GM12874 (cell line): Measurements from ENCODE around the gene ISG20L2.

Experiments used
- TF ChIP-seq, protein P1 (sequence below): IDR thresholded peaks from 2 replicates; pipeline ENCODE4 v1.5.1; 2011; ENCODE audit warnings: low read depth, mild to moderate bottlenecking, control low read depth, low read length, moderate library complexity; ENCODE audit not compliant: insufficient read depth

The ISG20L2 gene

GRCh38 chr1:156712626-156713025 is 15.9 kb downstream of the ISG20L2 start:
- TF ChIP-seq, protein P1, sequence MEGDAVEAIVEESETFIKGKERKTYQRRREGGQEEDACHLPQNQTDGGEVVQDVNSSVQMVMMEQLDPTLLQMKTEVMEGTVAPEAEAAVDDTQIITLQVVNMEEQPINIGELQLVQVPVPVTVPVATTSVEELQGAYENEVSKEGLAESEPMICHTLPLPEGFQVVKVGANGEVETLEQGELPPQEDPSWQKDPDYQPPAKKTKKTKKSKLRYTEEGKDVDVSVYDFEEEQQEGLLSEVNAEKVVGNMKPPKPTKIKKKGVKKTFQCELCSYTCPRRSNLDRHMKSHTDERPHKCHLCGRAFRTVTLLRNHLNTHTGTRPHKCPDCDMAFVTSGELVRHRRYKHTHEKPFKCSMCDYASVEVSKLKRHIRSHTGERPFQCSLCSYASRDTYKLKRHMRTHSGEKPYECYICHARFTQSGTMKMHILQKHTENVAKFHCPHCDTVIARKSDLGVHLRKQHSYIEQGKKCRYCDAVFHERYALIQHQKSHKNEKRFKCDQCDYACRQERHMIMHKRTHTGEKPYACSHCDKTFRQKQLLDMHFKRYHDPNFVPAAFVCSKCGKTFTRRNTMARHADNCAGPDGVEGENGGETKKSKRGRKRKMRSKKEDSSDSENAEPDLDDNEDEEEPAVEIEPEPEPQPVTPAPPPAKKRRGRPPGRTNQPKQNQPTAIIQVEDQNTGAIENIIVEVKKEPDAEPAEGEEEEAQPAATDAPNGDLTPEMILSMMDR, result no peak

DNA sequence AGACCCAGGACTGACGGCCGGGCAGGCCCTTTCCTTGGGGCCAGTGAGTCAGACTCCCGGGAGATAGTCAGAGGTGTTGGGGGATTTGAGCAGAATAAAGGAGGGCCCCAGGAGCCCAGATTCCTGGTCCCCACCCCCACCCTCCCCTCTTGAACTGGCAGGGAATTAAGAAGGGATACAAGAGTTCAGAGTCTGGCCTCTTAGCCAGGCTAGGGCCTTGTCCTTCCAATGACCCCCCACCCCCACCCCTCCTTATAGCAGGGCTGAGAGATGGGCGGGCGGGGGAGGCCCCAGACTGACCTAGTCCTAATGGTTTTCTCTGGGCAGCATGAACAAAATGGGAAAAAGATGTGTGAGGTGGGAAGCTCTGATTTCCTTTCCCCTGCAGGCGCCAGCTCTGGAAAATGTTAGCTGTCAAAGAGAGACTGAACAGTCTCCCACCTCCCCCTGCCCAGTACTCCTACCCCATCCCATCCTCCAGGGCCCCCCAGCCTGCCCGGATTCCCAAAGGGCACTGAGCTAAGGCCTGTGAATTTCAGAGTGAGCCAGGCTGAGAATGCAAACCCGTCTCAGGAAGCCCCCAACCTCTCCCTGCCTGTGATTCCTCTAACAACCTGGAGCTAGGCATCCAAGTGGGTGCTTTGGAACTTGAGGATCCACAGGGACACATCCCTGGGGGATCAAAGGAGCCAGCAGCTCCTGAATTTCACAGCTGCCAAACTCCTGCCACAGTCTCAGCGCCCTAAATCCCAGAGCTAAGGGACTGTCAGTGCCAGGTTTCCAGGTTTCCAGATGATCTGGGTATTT is 17.4 kb downstream of the ISG20L2 start:
- TF ChIP-seq, protein P1, result no peak

GRCh38 chr1:156709757-156710489 is 18.6 kb downstream of the ISG20L2 start:
- TF ChIP-seq, protein P1, result no peak

GRCh38 chr1:156709031-156709430 is 19.5 kb downstream of the ISG20L2 start:
- TF ChIP-seq, protein P1, result no peak

DNA sequence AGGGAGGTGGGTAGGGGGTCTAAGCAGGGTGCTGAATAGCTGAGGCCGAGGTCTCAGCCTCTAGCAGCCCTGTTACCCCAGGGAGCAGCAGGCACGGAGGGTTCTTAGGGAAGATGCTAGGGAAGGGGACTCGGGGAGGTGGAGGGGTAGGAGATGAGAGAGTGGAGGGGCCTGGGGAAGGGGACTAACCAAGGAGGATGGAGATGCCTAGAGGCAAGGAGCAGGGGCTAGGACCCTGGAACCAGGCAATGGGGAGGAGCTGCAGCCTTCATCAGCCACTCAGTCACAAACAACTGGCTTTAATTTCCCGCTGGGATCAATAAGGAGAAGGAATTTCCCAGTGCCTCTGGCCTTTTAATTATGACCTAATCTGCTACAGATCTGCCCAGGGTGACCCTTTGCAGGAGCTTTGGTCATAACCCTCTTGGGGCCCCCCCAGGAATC is 20.3 kb downstream of the ISG20L2 start:
- TF ChIP-seq, protein P1, result no peak

DNA sequence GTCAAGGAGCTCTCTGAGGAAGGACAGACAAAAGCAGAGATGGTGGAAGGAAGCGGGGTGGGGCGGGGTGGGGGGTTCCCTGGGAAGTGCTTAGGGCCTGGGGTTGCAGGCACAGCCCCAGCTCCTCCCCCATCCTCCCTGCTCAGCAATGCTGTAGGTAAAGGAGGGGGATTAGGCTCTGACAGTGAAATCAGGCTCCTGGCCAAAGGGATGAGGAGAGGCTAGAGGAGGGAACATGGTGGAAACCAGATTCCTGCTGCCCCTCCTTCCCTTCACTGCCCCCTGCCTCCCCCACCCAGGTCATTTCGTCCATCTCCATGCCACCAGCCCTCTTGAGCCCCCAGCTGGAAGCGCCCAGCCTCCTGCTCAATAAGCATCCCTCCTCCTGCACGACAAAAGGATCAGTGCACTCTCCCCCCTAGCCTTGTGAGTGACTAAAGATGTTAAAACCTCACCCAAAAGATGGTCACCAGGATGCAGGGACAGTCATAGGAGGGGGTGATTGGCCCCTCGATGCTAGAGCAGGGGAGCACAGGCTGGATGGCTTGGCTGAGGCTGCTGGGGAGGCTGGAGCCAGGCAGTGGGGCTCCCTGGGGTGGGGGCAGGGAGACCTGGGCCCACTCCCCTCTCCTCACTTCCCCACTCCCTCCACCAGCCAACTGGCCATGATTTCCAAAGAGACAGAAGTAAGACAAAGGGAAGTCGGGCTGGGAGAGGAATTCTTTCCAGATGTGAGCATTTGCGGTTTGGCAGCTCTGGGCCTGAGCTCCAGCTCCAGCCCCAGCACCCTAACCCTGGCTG is 20.9 kb downstream of the ISG20L2 start:
- TF ChIP-seq, protein P1, result no peak
